Suprapubic skin (tissue), 4 donors: ENCODE measurements around the gene CCNI.

Experiments used
- EP300 ChIP-seq: sonication (generic); formaldehyde crosslinking; IDR thresholded peaks from one replicate; pipeline ENCODE4 v1.6.1; 2017; ENCODE audit warnings: antibody characterized with exemption
- POLR2AphosphoS5 ChIP-seq, 3 donors: sonication (generic); formaldehyde crosslinking; IDR thresholded peaks; one replicate each; pipeline ENCODE4 v1.6.1; 2017; ENCODE audit warnings: antibody characterized with exemption in 3 of 3
- TF ChIP-seq, protein P1 (sequence below), 2 donors: fragments of 200-600 bp in 1 of 2; fragments of 450-650 bp in 1 of 2; sonication (generic) in 1 of 2; IDR thresholded peaks; one replicate each; pipeline ENCODE4 v1.5.1; 2016 to 2019; ENCODE audit warnings: antibody characterized with exemption in 2 of 2, mild to moderate bottlenecking in 1 of 2, moderate library complexity in 1 of 2

DNA sequence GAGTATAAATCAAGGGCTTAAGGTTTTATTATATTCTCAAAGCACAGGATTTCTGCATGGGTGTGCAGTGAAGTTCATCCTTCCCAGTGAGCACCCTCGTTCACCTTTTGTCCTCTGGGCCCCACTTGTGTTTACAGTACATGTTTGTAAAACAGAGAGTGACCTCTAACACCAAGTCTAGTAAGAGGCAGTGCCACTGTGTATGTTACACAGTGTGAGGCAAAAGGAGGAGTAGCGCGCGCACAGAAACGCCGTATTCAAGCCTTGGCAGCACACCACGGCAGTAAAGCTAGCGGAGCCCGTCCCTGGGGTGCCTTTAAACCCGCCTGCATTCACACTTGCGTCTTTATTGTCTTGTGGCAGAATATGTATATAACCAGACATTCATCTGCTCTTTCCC lies 51.9 kb downstream of the CCNI start:
- no peak for TF ChIP-seq POLR2AphosphoS5 (IDR thresholded peaks at IDR 0.05)
- TF ChIP-seq, protein P1, sequence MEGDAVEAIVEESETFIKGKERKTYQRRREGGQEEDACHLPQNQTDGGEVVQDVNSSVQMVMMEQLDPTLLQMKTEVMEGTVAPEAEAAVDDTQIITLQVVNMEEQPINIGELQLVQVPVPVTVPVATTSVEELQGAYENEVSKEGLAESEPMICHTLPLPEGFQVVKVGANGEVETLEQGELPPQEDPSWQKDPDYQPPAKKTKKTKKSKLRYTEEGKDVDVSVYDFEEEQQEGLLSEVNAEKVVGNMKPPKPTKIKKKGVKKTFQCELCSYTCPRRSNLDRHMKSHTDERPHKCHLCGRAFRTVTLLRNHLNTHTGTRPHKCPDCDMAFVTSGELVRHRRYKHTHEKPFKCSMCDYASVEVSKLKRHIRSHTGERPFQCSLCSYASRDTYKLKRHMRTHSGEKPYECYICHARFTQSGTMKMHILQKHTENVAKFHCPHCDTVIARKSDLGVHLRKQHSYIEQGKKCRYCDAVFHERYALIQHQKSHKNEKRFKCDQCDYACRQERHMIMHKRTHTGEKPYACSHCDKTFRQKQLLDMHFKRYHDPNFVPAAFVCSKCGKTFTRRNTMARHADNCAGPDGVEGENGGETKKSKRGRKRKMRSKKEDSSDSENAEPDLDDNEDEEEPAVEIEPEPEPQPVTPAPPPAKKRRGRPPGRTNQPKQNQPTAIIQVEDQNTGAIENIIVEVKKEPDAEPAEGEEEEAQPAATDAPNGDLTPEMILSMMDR (IDR thresholded peaks at IDR 0.05), result no peak
- TF ChIP-seq EP300, result no peak
